ENCODE measurements around the gene CACNA1S. TPM values are rescaled to one million over a fixed set of nuclear protein-coding genes. Genes with fewer than 3 reads are reported as not detected.

The CACNA1S gene
- total RNA-seq, 1 donor from 2014 or later, result 0.05 TPM

DNA sequence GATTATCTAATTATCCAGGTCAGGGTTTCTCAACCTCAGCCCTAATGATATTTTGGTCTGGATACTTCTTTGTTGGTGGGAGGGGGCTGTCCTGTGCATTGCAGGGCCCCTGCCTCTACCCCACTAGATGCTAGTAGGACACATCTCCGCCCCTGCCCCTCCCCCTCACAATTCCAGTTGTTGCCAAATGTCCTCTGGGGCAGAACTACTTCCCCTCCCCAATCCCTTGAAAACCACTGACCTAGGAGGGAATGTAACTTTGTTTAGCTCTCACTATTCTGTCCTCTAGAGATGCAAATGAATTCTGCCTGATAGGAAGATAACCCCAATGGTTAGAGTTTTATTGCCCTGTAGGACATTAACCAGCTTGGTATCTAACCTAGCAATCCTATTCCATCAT is 8.1 kb downstream of the CACNA1S start:
- Mint-ChIP-seq H3K9me3 (ENCODE audit: low read depth) (no peaks in the 10 kb centered on the region), H3K4me3 (ENCODE audit: low read depth) (no peak overlapping the region), H3K27ac (no peak overlapping the region), H3K27me3 (peaks cover 2% of the 10 kb centered on the region), H3K36me3 (ENCODE audit: insufficient read depth) (no peaks in the 10 kb centered on the region), H3K4me1 (ENCODE audit: low read depth) (no peaks in the 10 kb centered on the region)
- TF ChIP-seq, protein P1, sequence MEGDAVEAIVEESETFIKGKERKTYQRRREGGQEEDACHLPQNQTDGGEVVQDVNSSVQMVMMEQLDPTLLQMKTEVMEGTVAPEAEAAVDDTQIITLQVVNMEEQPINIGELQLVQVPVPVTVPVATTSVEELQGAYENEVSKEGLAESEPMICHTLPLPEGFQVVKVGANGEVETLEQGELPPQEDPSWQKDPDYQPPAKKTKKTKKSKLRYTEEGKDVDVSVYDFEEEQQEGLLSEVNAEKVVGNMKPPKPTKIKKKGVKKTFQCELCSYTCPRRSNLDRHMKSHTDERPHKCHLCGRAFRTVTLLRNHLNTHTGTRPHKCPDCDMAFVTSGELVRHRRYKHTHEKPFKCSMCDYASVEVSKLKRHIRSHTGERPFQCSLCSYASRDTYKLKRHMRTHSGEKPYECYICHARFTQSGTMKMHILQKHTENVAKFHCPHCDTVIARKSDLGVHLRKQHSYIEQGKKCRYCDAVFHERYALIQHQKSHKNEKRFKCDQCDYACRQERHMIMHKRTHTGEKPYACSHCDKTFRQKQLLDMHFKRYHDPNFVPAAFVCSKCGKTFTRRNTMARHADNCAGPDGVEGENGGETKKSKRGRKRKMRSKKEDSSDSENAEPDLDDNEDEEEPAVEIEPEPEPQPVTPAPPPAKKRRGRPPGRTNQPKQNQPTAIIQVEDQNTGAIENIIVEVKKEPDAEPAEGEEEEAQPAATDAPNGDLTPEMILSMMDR (IDR thresholded peaks at IDR 0.05; ENCODE audit: unreplicated experiment), result no peak
- no peak for DNase-seq (ENCODE audit: low spot score, unreplicated experiment)

DNA sequence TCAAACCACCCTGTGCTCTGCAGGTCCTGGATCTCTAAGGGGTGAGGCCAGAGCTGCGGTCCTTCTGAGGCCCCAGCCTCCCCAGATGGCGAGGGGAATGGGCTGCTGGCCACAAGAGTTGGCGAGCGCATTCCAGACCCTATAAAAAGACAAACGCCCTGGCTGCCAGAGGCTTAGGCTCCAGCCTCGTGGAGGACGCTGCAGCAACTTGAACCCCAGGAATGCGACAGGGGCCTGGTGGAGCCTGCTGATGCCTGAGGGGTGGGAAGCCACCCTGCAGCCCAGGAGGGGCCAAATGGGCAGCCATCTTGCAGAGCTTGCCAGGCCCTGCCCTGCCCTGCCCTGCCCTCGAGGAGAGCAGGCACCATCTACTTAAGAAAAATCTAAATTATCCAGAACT is 8.6 kb downstream of the CACNA1S start:
- TF ChIP-seq, protein P1 (IDR thresholded peaks at IDR 0.05; ENCODE audit: unreplicated experiment), result no peak
- Mint-ChIP-seq H3K9me3 (ENCODE audit: low read depth) (no peaks in the 10 kb centered on the region), H3K27me3 (peaks cover 2% of the 10 kb centered on the region), H3K27ac (no peak overlapping the region), H3K4me1 (ENCODE audit: low read depth) (no peaks in the 10 kb centered on the region), H3K36me3 (ENCODE audit: insufficient read depth) (no peaks in the 10 kb centered on the region), H3K4me3 (ENCODE audit: low read depth) (no peak overlapping the region)
- no peak for DNase-seq (ENCODE audit: low spot score, unreplicated experiment)

DNA sequence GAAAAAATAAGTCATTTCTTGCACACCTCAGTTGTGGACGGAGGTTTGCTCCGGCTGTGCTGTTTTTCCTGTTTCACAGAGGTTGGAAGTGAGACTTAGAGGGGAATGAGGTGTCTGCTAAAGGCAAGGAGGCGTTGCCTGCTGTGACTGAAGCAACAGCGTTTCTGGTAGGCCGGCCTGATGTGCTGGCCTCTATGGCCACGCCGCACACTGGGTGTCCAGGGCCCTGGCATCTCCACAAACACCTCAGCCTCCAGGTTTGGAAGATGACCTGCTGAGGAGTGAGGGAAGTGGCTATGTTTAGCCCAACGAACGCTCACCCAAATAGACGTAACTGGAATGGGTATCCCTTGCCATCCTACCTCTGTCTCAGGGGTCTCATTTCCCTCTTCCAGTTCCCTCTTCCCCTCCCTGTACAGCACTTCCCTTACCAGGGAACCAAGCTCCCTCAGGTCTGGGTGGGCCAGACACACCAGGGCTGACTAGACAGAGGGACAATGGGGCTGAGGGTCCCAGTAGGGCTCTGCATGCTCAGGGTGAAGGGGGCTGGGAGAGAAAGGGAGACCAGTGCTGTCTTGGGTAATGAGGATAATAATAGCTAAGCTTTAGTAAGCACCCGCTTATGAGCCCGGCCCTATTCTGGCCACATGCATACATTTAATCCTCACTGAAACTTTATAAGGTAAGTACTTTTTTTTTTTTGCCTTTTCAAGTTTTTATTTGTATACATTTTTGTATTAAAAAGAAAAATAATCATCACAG is 11.9 kb downstream of the CACNA1S start:
- H3K9me3 Mint-ChIP-seq (ENCODE audit: low read depth), result no peaks in the 10 kb centered on the region
- TF ChIP-seq, protein P1 (IDR thresholded peaks at IDR 0.05; ENCODE audit: unreplicated experiment), result no peak
- no peaks in the 10 kb centered on the region for H3K4me1 Mint-ChIP-seq (ENCODE audit: low read depth)
- no peak overlapping the region for H3K4me3 Mint-ChIP-seq (ENCODE audit: low read depth)
- DNase-seq (ENCODE audit: low spot score, unreplicated experiment), result no peak
- no peak overlapping the region for H3K27ac Mint-ChIP-seq
- peaks cover 15% of the 10 kb centered on the region for H3K27me3 Mint-ChIP-seq
- no peaks in the 10 kb centered on the region for H3K36me3 Mint-ChIP-seq (ENCODE audit: insufficient read depth)

DNA sequence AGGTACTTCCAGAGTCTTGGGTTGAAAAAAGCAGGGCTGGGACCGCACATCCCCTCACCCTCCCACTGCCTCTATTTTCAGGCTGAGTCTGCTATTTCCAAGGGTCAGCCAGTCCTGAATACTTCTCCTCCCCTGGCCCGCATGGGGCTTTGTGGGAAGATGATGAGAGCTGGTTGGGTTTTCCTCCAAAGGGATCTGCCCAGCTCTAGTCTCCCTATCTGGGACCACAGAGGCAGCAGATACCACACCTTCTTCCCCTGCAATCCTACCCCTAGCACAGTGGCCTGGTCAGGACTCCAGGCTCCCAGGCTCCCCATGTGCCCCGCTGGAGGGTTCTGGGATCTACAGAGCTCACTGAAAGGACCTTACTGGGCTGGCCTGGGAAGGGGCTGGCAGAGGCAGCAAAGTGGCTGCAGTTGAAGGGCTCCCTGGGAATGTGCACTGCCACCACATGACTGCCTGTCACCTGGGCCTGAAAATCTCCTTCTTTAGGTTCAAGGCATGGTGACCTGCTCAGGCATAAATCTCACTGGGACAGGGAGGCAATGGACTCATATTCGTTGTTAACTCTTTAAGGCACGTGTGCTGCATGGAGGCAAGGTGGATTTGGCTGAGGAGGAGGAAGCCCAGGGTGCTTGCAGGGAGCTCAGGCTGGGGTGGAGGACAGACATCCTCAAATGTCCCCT is 13.1 kb downstream of the CACNA1S start:
- Mint-ChIP-seq H3K27ac (no peak overlapping the region), H3K36me3 (ENCODE audit: insufficient read depth) (no peaks in the 10 kb centered on the region), H3K4me3 (ENCODE audit: low read depth) (no peak overlapping the region), H3K9me3 (ENCODE audit: low read depth) (no peaks in the 10 kb centered on the region), H3K4me1 (ENCODE audit: low read depth) (no peaks in the 10 kb centered on the region), H3K27me3 (peaks cover 15% of the 10 kb centered on the region)
- TF ChIP-seq, protein P1 (IDR thresholded peaks at IDR 0.05; ENCODE audit: unreplicated experiment), result no peak
- no peak for DNase-seq (ENCODE audit: low spot score, unreplicated experiment)

DNA sequence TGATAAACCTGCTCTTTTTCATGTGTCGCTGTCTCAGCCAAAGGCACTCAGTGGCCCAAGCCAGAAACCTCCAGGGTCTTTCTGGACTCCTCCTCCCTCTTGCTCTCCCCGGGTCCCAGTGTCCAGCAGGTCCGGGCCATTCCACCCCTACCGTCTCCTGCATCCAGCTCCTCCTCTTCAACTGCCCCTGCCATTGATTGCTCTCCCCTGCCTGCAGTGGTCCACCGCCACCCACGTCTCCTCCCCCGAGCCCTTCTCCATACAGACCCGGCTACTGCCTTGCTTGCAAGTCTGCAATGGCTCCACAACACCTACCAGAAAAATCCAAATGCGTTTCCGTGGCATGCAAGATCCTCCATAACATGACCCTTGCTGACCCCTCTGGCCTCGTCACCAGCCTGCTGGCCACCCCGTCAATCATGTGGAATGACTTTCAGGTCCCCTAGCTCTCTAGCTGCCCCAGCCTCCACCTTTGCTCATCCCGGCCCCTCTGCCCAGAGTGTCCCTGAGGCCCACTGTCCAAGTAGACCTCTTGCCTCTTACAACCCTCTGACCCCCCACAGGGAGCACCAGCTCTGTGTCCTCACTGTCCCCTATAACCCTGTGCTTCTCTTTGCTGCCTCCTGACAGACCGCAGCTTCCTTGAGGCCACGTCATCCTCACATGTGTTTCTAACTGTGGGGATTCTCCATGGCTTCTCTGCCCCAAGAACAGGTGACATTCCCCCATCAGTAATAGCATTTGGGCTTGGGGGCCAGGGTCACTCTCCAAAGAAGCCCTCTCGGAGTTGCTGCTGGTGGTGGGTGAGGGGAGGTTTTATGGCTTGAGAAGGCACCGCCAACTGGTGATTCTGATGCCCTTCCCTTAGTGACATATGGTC is 15.0 kb downstream of the CACNA1S start:
- Mint-ChIP-seq H3K36me3 (ENCODE audit: insufficient read depth) (no peaks in the 10 kb centered on the region), H3K27me3 (peaks cover 20% of the 10 kb centered on the region), H3K27ac (no peak overlapping the region), H3K4me3 (ENCODE audit: low read depth) (no peak overlapping the region), H3K9me3 (ENCODE audit: low read depth) (no peaks in the 10 kb centered on the region), H3K4me1 (ENCODE audit: low read depth) (no peaks in the 10 kb centered on the region)
- DNase-seq (ENCODE audit: low spot score, unreplicated experiment), result no peak
- TF ChIP-seq, protein P1 (IDR thresholded peaks at IDR 0.05; ENCODE audit: unreplicated experiment), result no peak

Data from progenitor cell of endocrine pancreas (in vitro differentiated cells).